HuH-7 (cell line): Measurements from ENCODE around the gene RRAGD.
A peak's percentile ranks its signal among the peaks of the same experiment; 100 is the strongest.

Experiments used
- DNase-seq: peaks from one replicate; pipeline ENCODE4 v3.0.0; 2011; ENCODE audit warnings: low spot score

RRAGD gene, protein sequence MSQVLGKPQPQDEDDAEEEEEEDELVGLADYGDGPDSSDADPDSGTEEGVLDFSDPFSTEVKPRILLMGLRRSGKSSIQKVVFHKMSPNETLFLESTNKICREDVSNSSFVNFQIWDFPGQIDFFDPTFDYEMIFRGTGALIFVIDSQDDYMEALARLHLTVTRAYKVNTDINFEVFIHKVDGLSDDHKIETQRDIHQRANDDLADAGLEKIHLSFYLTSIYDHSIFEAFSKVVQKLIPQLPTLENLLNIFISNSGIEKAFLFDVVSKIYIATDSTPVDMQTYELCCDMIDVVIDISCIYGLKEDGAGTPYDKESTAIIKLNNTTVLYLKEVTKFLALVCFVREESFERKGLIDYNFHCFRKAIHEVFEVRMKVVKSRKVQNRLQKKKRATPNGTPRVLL

DNA sequence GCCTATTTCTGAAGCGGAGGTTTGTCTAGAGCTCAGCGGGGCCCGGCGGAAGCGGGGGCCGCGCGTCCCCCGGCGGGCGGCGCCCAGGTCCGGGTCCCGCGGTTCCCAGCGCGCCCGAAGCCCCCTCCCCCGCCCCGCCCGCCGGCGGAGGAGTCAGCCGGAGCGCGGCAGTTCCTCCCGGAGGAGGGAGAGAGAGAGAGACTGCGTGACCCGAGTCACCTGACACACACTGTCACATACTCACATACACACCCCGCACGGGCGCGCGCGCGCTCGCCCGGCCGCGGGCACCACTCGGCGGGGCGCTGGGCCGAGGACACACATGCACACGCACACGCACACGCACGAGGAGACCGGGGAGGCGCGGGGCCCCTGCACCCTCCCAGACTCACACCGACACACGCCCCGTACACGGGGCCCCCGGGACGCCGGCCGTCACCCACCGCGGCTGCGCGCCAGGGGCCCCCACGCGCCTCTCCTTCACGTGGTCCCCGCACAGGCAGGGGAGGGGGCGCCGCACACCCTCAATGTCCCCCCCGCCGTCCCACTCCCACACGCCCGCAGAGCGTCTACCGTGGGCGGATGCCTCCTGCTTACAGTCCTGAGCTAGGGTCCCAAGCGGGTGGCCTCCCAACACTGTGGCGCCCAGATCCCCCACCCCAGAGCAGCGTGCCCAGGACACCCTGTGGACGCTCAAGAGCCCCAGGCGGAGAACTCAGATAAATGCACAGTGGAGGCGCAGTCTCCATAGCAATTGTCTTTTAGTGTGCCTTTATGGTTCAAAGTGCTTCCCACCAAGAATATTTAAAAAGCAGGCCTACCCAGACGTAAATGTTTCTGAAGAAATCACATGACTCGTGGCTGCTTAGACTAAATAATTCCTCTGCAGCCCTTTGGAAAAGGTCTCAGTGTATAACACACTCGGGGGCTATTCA lies at the start of gene RRAGD:
RRAGD (minus strand) TSS at position 203 of the 935 bp plus-strand sequence. CDS start 280 bp downstream, outside the sequence.
- peak; percentile 91 for DNase-seq

DNA sequence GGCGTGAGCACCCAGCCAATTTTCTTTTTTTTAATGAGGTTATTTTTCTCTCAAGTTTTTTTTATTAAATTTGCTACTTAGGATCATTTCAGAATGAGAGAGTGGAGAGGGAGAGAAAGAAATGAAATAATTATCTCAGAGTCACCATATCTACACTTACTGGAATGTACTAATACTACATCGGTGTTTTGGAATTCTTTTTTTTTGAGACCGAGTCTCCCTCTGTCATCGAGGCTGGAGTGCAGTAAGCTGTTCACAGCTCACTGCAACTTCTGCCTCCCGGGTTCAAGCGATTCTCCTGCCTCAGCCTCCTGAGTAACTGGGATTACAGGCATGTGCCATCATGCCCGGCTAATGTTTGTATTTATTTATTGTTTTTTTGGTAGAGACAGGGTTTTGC lies 48.6 kb upstream of the RRAGD start:
- no peak for DNase-seq

DNA sequence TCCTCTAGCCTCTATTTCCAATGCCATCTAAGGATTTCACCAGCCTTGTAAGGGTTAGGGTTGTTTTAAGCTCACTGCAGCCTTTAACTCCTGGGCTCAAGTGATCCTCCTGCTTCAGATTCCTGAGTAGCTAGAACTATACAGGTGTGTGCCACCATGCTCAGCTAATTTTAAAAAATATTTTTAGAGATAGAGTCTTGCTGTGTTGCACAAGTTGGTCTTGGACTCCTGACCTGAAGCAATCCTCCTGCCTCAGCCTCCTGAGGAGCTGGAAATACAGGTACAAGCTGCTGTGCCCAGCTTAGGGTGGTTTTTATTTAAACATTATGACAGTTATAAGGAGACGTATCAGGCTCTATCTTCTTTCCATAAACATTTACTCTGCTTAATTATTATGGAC lies 47.4 kb upstream of the RRAGD start:
- no peak for DNase-seq

DNA sequence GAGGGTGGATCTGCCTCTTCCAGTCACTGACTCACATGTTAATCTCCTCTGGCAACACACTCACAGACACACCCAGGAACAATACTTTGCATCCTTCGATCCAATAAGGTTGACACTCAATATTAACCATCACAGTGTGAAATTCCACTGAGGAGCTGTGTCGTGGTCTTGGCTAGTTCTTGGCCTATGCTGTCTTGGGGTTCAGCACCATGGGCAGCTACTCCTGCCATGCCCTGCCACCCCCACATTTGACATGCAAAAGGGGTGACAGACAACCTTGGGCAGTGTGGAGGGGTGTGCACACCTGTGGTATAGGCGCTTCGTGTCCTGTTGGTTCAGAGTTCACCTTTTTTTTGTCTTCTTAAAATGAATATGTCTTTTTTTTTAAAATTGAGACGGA lies 46.6 kb upstream of the RRAGD start:
- DNase-seq = no peak

DNA sequence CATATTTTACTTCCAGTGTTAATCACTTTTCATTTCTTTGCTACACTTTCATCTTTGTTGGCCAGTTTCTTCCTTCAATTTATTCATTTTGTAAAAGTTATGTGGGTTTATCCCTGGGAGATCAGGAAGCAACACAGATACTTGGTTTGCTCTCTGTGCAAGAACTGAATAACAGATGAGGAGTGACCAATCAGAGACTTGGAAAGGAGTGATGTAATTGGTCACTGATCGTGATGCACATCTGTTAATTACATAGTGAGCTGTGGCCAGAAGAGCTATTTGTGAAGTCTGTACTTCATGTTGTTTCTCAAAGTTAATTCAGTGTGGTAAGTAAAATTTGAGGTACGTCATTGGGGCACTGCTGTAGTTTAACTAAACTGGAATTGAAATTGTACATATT lies 42.2 kb upstream of the RRAGD start:
- no peak for DNase-seq

DNA sequence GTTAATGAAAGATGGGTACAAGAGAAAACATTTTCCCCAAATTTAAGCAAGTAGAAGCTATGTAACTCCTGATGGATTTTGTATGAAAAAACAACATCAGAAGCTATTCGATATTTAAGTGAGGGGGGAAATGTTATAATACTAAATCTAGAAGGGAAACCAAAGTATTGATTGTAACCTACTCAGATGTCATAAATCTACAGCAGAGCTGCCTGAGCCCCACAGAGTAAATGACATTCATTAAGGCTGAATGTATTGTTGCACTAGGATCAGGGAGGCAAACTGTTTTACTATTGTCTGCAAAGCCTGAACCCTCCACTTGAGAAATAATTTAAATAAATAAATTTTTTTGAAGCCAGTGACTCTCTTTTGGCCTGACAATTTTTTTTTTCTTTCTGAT lies 40.2 kb upstream of the RRAGD start:
- no peak for DNase-seq

DNA sequence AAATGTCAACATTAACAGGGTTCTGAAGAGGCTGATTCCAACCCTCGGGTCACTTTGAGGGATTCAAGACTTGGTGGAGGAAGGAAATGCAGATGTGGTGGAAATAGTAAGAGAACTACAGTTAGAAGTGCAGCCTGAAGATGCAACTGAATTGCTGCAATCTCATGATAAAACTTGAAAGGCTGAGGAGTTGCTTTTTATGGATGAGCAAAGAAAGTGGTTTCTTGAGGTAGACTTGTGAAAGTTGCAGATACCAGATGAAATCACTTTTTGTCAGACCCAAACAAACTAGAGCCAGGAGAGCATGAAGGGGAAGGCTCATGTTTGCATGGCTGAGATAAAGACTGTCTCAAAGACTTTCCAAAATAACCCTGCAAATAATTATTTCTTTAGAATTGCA lies 37.1 kb upstream of the RRAGD start:
- no peak for DNase-seq

DNA sequence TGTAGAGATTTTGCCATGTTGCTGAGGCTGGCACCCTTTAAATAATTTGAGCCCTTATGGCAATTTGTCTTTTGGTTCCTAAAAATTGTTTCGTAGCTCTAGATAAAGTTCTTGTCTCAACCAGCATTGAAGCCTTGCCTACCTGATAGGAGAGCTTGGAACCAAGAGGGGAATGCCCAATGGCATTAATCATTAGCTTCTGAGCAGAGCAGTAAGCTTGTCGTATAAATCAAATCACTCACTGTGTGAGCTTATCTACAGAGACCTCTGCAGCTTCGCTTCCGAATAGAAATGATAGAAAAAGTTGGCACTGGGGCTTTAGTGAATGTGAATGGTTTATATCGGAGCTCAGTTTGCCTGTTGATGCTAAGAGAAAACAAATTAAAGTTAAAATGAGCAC lies 31.6 kb upstream of the RRAGD start:
- no peak for DNase-seq

DNA sequence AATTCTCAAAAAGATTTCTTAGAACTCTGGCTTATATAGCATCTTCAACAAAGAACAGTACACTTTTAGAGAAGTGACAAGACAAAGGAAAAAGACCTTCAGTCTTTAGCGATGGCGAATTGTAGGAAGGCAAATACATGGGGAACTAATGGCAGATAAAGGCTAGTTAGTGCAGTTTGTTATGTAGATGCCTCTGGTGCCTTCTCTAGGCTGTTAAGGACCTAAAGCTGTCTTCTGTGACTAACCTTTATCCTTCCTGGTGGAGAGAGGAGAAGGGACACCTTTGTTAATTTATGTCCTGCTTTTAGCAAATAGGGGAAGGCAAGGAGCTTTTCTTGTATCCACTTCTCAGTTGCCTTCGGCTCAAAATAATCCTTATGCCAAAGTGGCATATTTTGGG lies 28.1 kb upstream of the RRAGD start:
- DNase-seq = no peak

DNA sequence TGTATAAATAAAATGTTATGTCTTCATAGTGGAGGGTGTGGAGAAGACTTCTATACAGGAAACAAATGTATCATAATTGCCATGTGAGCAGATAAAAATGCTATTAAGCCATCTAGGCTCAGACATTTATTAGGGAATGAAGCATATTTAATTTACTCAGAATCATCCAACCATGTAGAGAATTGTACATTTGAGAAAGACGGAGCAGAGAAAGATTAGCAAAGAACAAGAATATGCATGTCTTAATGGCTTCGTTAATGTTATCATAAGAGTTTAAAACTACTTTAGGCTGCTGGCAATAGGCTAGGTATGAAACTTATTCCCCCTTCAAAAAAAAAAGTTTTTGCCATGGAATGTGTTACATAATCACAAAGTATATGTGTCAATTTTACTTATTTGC lies 26.9 kb upstream of the RRAGD start:
- no peak for DNase-seq

DNA sequence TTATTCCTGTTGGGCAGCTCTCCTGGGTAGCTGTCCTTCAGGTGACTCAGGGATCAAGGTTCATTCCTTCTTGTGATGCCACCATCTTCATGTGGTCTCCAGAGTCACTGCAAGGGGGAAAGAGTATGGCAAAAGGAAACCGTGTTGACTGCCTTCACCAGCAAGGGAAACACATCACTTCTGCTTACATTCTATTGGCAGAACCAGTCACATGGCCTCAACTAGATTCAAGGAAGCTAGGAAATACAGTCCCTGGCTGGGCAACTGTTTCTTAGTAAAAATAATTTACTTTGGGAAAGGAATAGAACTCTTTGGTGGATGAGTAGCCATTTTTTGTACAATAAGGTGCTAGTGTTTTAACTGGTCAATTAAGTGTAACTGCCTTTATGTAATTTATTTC lies 26.2 kb upstream of the RRAGD start:
- no peak for DNase-seq

DNA sequence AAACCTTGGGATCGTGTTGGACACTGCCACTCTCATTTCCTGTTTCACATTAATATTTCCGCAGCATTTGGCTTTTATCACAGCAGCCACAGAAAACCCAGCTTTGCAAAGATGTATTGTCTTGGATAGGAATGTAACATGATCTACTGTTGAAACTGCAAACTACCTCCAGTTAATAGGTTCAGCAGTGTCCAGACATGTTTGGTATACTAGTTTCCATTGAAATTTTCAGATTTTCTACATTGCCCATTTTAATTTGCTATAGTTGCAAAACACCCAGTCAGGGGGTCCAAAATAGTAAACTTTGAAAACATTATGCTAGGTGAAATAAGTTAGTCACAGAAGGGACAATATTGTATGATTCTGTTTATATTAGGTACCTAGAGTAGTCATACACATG lies 24.2 kb upstream of the RRAGD start:
- DNase-seq = no peak

DNA sequence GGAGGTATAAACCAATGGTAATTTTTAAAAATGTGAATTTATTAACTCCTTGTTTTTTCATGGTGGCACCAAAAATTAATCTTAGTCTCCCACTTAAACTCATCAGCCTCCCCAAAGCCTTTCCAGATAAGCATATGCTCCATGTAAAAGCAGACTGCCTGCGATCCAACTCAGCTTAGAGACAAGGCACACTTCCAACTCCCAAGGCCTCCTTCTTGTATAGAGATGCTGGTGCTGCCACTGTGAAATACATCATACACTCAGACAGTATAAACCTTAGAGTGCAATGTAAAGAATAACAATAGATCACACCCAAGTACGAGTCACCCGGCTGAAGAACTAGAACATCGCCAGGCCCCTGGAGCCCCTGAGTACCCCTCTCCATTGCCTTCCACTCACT lies 22.9 kb upstream of the RRAGD start:
- DNase-seq = no peak

DNA sequence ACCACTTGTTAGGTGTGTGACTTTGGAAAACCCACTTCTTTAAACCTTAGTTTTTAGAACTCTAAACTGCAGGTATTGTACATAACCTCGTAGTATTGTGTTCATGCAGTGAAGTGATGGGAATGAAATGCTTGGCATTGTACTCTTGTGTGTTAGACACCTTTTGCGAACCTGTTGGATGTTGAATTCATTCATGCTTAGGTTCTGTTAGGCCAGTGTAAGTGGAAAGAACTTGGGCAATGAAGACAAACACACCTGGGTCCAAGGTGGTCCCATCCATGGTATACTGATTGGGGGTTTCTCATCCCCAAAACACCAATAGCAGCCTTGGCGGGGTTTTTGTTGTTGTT lies 22.1 kb upstream of the RRAGD start:
- no peak for DNase-seq

DNA sequence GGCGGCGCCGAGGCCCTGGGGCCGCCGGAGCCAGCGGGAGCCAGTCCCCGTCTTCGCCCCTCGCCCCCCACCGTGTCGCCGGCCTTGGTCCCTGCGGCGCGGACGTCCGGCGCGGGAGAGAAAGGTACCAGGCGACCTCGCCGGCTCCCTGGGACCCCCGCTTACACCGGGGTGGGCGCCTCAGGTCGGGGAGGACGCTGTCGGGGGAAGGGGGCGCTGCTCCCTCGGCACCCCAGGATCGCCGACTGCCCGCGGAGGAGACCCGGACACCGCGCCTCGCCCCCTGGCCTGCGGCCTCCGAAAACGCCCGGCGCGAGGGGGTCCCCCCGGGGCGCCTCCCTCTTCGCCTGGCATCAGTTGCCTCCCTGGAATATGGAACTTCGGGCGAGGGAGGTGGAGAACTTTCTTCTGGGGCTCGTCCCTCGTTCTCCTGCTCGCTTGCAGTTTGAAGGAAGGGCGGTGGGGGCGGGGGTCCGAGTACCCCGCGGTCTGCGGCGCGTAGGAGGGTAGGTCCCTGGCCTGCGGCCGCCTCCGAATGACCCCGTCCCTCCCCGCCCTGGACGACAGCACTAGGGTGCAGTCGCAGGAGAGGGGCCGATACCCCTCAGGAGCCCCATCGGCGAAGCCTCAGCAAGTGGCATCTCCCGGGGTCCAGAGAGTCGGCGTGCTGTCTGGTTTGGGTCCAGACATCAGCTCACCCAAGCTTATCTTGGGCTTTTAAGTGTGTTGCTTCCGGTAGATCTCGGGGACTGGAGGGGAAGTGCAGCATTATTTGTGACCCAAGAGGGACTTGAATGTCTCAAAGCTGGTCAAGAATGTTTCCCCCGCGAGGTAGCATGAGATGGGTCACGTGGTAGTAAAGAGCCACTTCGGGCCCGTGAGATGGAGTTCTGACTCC lies 21.4 kb upstream of the RRAGD start:
- DNase-seq = peak; percentile 43

DNA sequence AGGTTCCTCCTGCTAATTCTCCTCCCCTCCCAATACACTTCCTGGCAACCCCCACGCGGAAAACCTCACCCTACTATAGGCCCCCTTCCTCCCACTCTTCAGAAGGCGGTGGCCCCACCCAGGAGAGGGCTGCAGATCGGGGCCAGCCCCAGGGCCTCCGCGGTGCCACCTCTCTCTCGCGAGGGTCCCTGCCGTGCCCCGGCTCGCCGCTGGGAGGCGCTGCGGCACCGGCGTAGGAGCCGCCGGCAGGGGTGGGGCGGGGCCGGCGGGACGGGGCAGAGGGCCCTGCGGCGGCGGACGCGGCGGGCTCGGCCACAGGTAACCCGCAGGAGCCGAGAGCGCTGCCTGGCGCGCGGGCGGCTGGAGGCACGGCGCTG lies 20.8 kb upstream of the RRAGD start, which contains the start of gene ANKRD6:
ANKRD6 (plus strand) TSS at position 278 of the 377 bp plus-strand sequence. CDS start 133,825 bp downstream, outside the sequence.
- DNase-seq = peak; percentile 80

DNA sequence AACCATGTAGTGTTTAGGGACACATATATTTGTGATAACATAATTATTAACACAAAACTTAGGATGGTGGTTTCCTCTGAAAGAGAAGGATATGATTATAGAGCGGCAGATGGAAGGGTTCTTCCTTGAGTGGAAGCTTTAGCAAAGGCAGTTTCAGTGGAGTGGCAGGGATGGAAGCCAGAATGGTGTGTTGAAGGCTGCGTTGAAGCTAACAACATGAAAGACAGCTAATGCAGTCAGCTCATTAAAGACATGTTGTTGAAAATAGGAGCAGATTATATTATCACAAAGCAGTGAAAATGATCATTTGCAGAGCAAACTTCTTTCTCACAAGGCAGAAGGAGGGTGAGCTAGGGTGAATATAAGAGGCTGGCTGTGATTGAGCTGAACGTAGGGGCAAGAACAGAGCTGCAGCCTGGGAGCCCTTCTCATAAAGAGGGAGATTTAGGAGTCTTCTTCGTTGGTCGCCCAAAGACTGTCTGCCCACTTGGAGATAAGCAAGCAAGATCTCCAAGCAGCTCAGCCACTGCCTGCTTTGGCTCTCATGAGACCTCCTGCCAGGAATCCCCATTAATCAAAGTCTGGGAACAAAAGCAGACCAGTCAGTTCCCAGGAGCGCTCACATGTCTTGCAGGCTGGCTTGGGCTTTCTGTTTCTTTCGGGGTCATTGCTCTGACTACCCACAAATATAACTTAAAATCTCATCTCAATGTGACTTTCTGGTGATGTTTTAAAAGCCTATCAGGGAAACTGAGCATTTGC lies 18.3 kb upstream of the RRAGD start:
- no peak for DNase-seq

DNA sequence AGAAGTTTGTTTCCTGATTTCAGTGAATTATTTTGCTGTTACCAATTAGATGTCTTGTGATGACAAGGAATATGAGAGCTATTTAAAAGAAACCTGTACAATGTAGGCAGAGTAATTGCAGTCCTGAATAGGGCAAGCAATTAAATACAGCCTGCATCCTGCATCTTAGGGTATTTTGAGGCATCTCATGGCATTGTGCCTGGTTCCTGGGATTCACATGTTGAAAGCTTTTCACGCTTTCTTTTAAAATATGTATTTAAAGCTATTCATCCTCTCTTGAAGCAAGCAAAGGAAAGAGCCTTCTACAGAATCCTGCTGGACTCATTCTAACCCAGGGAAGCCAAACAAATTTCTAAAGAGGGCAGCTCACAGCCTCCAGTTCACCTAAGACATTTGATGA lies 4.7 kb upstream of the RRAGD start:
- DNase-seq = no peak

DNA sequence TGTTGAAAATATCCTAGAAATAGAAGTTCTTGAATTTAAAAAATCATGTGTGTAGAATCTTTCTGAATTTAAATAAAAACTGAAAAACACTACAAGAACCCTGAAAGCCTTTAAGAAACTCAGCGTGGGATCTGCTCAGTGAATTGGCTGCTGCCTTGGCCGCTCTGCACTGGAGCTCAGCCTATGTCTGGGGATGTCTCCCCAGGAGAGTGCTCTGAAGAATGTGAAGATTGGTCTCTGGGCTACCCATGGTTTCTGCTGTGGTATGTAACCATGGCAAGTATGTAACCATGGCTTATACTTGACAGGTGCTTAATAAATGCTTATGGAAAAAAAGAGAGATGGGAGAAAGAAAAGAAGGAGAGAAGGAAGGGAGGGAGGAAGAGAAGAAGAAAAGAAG lies 3.1 kb upstream of the RRAGD start:
- DNase-seq = no peak

DNA sequence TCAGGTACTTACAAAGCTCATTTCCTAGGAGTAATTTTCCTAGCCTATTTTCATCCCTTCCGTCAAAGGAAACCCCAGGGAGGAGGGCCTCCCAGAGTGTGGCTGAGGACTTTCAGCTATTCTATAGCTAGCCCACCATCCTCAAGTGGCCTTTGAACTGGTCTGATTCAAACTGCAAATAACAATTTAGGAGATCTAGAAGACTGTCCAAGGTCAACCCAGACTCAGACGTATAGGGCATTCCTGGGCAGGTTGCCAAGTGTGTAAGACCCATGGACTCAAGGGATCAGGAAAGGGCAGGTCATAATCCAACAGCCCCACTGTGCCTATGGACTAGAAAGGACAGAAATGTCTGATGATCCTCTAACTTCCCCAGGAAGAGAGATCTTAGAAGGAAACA lies 2.1 kb upstream of the RRAGD start:
- no peak for DNase-seq

DNA sequence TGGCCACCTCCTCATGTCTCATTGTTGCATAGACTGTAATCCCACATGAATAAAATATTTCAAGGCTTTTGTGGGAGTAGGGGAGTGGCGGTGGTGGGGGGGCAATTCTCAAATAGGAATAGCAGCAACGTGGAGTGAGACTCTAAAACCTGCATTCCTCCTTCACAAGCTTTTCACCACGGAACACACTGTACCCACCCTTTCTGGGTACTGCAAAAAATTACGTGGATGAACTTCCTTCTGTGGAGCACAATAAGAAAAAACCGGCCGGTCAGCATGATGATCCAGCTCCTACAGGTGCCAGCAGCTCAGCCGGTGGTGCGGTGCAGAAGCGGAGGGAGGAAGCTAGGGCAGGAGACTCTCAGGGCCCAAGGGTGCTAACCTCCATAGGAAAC lies 930 bp upstream of the RRAGD start:
- DNase-seq = no peak
